Mucosa of descending colon (tissue), 3 donors: ENCODE data around the gene COL19A1. TPM values are rescaled to one million over a fixed set of nuclear protein-coding genes. Genes with fewer than 3 reads are reported as not detected.

Source experiments
- ATAC-seq: fragments of 200-7000 bp; cut with Tn5 transposase; one replicate; pipeline ENCODE4 v1.9.1; 2020; ENCODE audit warnings: mild to moderate bottlenecking, moderate library complexity
- DNase-seq, 3 donors: peaks; one replicate each; pipeline ENCODE4 v3.0.0-alpha.2; 2020
- H3K36me3 ChIP-seq: fragments of 200-600 bp; one replicate; pipeline ENCODE4 v1.8.0; 2021; ENCODE audit warnings: low read depth, mild to moderate bottlenecking
- H3K4me1 ChIP-seq: fragments of 200-600 bp; one replicate; pipeline ENCODE4 v1.8.0; 2021; ENCODE audit warnings: low read depth, mild to moderate bottlenecking
- H3K4me3 ChIP-seq: fragments of 200-600 bp; one replicate; pipeline ENCODE4 v1.8.0; 2021; ENCODE audit warnings: mild to moderate bottlenecking
- H3K9me3 ChIP-seq: fragments of 200-600 bp; one replicate; pipeline ENCODE4 v1.8.0; 2021; ENCODE audit warnings: mild to moderate bottlenecking
- CTCF ChIP-seq: fragments of 200-600 bp; IDR thresholded peaks from one replicate; pipeline ENCODE4 v1.8.0; 2022; ENCODE audit warnings: antibody characterized with exemption, mild to moderate bottlenecking
- intact Hi-C, 2 donors: fragments of 100-400 bp; cut with DNase I in 1 of 2; cut with micrococcal nuclease in 1 of 2; formaldehyde crosslinking; loops; one replicate each; pipeline versions ENCODE4 v1.11.0 to v1.11.1; 2022; cut with DNase I, micrococcal nuclease
- total RNA-seq, 3 donors: library from RNA; stranded (reverse); fragmentation: NEBNext Ultra II Directional in 2 of 3; extraction: Animal tissue kit (Norgen Biotek cat#: 25700) in 2 of 3; gene quantifications; one replicate each; pipeline versions ENCODE4 v1.2.1 to v1.2.4, GENCODE V29; 2021 to 2023
- donor health status: DM: no; HTN: no; CAD: no; lungs with moderate emphysema.
- donor health status: DM: no; HTN: no; CAD: no.
- donor health status: DM: no; HTN: yes; CAD: no.

The COL19A1 gene
- total RNA-seq, 3 donors from 2014 or later: 0.19 to 0.49 (median 0.24) TPM

- ATAC-seq: no peak
- no peaks in the 10 kb centered on the region for H3K36me3 ChIP-seq
- DNase-seq: no peak
- H3K9me3 ChIP-seq: no peaks in the 10 kb centered on the region
- TF ChIP-seq CTCF: no peak
- H3K4me3 ChIP-seq: no peak overlapping the region
- no peaks in the 10 kb centered on the region for H3K4me1 ChIP-seq
- intact Hi-C loops: no loop called here
Measured at GRCh38 chr6:69894578-69895347, 28.4 kb downstream of the COL19A1 start.

- H3K4me1 ChIP-seq: no peaks in the 10 kb centered on the region
- ATAC-seq (no peak), DNase-seq (no peak)
- intact Hi-C loops: no loop called here
- no peak for TF ChIP-seq CTCF
- H3K36me3 ChIP-seq: no peaks in the 10 kb centered on the region
- H3K9me3 ChIP-seq: no peaks in the 10 kb centered on the region
- H3K4me3 ChIP-seq: no peak overlapping the region
Measured at GRCh38 chr6:69895396-69895795, 29.0 kb downstream of the COL19A1 start.

GRCh38 chr6:69900869-69901268 is 34.5 kb downstream of the COL19A1 start:
- intact Hi-C loops: no loop called here
- TF ChIP-seq CTCF: no peak

GRCh38 chr6:69901361-69901760 is 35.0 kb downstream of the COL19A1 start:
- Histone ChIP-seq H3K4me3 (no peak overlapping the region), H3K36me3 (no peaks in the 10 kb centered on the region), H3K9me3 (no peaks in the 10 kb centered on the region), H3K4me1 (no peaks in the 10 kb centered on the region)
- ATAC-seq (no peak), DNase-seq (no peak)
- no peak for TF ChIP-seq CTCF
- intact Hi-C loops: no loop called here

More at GRCh38 chr6:69900869-69901268, 34.5 kb downstream of the COL19A1 start:
- ATAC-seq (no peak), DNase-seq (no peak)
- Histone ChIP-seq H3K4me1 (no peaks in the 10 kb centered on the region), H3K9me3 (no peaks in the 10 kb centered on the region), H3K36me3 (no peaks in the 10 kb centered on the region), H3K4me3 (no peak overlapping the region)

- TF ChIP-seq CTCF: no peak
- ATAC-seq (no peak), DNase-seq (no peak)
- Histone ChIP-seq H3K4me3 (no peak overlapping the region), H3K9me3 (no peaks in the 10 kb centered on the region), H3K4me1 (no peaks in the 10 kb centered on the region), H3K36me3 (no peaks in the 10 kb centered on the region)
- intact Hi-C loops: no loop called here
Measured at GRCh38 chr6:69907981-69908498, 41.7 kb downstream of the COL19A1 start.
